Transverse colon (tissue), 4 donors: ENCODE results near the gene ZNF423.

ENCODE experiments used
- CTCF ChIP-seq, 5 experiments: fragments of 200-600 bp in 3 of 5; fragments of 450-650 bp in 2 of 5; sonication (generic) in 3 of 5; IDR thresholded peaks; 1 replicate in 2 of 5; 2 replicates in 3 of 5; pipeline ENCODE4 v1.5.1; 2016 to 2017; ENCODE audit warnings: antibody characterized with exemption in 5 of 5, inconsistent platforms in 3 of 5, mild to moderate bottlenecking in 2 of 5, moderate library complexity in 1 of 5
- EP300 ChIP-seq: sonication (generic); formaldehyde crosslinking; IDR thresholded peaks from one replicate; pipeline ENCODE4 v1.6.1; 2017; ENCODE audit warnings: antibody characterized with exemption, low read depth
- POLR2A ChIP-seq: fragments of 450-650 bp; IDR thresholded peaks from one replicate; pipeline ENCODE4 v1.6.1; 2016; ENCODE audit warnings: antibody characterized with exemption, mild to moderate bottlenecking, moderate library complexity
- POLR2AphosphoS5 ChIP-seq, 3 donors: sonication (generic); formaldehyde crosslinking; IDR thresholded peaks; one replicate each; pipeline ENCODE4 v1.6.1; 2016; ENCODE audit warnings: antibody characterized with exemption in 3 of 3

- TF ChIP-seq CTCF (IDR thresholded peaks at IDR 0.05) (no peak), POLR2A (no peak), POLR2AphosphoS5 (IDR thresholded peaks at IDR 0.05) (no peak), EP300 (no peak)
These were observed 25.0 kb downstream of the ZNF423 start for GRCh38 chr16:49830873-49831272.
